ENCODE measurements around the gene SORCS3.
"Not testable (repeated sequence)": the region's sequence is repeated elsewhere in the genome, so short reads cannot be mapped to it uniquely, and the experiment has no call there.

- TF ChIP-seq CTCF, POLR2A (IDR thresholded peaks at IDR 0.05): not testable (repeated sequence)
Observed at GRCh38 chr10:104730593-104730992, 89.5 kb downstream of the SORCS3 start.
